GM11168 (cell line): ENCODE measurements around the gene FAM50B.

ENCODE experiments used
- in situ Hi-C: fragments of 300-500 bp; cut with MboI; formaldehyde crosslinking; loops from one replicate; pipeline ENCODE4 v1.12.0; 2022; ENCODE audit warnings: low sequenced_read_pairs; ENCODE audit not compliant: unreplicated experiment

FAM50B gene

DNA sequence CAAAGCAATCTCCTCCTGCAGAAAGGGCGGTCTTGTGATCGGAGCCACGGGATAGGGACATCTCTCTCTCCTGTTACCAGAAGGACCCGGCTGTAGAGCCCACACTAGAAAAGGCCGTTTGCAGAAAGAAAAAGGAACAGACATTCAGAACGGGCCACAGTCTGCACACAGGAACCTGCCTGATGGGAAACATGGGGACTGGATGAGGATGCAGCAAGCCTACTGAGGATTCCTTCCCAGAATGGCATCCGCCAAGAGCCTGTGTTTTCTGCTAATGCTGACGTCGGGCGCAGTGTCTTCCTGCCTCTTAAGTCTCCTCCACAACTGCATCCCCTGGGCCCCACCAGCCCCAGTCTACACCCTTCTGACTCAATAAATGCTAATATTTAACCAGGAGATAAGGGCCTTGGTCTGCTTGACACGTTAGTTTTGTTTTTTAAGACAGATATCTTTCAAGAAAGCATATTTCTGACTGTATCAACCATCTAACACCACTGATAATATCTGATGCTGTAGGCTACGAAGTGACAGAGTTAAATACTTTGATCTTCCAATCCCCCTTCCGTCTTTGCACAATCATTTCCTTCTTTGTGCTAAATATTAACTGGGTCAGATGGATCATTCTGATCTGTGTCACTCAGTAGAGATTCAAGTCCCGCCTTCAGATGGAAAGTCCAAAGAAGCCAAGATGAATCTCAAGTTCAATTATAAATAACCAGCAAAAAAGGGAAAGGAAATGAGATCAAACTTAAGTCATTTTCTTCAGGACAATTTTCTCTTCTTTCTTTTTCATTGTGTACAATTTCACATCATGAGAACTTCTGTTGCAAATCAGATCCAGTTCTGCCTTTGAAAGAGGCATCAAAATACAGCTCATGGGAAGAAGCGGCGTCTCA is 20.7 kb downstream of the FAM50B start:
- in situ Hi-C loops: no loop called here

DNA sequence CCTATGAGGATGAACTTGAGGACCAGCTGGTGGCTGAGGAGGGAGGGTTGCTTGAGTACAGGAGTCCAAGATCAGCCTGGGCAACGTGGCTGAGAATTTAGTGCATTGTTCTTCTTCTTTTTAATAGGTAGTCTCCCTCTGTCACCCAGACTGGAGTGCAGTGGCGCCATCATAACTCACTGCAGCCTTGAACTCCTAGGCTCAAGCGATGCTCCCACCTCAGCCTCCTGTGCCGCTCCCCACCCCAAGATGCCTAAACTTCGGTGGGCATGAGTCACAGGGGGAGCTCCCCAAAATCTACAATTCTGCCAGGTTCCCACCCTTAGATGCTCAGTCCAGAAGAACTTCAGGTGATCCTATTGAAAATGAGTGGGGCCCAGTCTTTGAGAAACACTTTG is 21.4 kb downstream of the FAM50B start:
- in situ Hi-C loops: no loop called here

DNA sequence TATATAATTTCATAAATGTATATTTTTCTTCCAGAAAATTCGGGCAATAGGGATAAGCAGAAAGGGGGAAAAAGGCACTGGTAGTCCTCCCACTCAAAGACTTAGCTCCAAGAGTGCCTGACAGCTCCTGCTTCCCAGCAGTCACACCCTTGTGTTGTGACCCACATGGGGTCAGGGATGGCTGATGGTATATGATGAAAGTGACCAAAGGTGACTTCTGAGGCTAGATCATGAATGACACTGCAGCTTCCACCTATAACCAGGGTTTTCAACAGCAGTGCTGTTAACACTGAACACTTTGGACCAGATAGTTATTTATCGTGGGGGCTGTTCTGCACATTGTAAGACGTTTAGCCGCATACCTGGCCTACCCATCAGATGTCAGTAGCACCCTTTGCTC is 22.3 kb downstream of the FAM50B start:
- in situ Hi-C loops: no loop called here

DNA sequence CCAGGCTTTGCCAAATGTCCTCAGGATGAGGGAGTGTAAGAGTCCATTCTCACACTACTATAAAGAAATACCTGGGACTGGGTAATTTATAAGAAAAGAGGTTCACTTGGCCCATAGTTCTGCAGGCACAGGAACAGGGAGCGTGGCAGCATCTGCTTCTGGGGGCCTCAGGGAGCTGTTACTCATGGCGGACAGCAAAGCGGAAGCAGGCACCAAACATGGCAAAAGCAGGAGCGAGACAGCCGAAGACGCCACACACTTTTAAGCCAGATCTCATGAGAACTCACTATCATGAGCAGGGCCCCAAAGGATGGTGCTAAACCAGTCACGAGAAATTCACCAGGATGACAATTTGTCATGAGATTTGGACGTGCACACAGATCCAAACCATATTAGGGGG is 22.8 kb downstream of the FAM50B start:
- in situ Hi-C loops: no loop called here

DNA sequence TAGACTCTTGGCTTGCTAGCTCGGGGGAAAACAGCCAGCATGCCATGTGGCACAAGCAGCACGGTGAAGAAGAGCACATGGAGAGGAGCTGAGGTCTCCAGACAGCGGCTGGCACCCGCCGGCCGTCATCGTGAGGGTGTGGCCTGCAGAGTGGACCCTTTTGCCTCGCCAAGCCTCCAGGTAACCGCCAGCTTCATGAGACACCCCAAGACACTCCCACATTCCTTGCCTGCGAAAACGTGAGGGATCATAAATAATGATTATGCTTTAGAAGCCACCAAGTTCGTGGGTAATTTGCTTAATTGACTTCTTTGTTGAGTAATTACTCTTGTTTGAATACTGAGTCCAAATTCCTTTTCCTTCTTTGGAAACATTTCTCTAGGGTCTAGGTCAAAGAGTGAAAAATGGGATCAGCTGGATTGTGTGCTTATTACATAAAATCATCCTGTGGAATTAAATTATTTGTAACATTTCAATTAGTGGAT is 23.2 kb downstream of the FAM50B start:
- in situ Hi-C loops: no loop called here

DNA sequence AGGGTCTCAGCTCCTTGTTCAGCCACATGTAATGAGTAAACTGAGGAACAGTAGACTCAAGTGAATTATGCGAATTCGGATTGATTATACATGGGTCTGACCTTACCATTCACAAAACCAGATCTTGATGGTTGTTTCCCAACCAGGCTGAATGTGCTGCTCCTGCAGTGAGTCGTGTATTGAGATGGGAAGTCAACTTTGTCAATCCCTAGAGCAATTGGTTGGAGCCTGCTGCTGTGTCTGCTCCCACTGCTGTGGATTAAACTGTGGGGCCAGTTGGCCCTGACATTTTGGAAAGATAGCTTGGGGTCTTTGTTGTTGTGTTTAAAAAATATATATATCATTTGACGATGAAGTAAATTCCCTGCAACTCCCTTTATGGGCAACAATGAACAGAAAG is 23.9 kb downstream of the FAM50B start:
- in situ Hi-C loops: no loop called here

DNA sequence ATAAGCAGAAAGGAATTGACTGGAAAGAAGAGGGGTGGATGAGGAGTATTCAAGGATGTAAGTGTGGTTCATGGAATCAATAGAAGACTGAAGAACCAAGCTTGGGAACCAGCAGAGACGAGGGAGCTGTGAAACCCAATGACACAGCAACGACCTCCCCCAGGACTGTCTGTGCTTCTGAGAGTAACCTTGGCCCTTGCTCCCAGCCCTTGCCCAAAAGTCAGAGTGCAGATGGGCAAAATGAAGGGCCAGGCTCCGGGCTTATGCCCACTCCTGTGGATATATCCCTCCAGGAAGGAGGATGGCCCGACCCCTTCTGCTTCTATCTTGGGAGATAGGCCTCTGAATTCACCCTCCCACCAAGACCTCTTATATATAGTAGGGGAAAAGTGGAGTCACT is 24.9 kb downstream of the FAM50B start:
- in situ Hi-C loops: no loop called here

DNA sequence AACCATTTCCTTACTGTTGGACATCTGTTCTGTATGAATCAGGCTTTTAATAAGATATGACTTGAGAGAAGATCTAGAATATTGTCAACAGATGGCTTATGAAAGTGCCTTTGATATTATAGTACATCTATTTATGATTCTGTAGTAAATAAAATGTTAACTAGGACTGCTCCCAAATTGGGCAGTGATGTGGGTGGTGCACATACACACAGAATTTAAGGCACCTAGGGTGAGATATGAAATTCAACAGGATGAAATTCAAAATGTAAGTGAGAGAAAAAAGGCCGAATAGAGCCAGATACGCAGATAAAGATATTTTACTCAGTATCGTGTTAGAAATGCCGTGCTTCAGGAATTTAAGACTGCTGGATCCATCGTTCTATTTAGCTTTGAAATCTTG is 26.3 kb downstream of the FAM50B start:
- in situ Hi-C loops: no loop called here

DNA sequence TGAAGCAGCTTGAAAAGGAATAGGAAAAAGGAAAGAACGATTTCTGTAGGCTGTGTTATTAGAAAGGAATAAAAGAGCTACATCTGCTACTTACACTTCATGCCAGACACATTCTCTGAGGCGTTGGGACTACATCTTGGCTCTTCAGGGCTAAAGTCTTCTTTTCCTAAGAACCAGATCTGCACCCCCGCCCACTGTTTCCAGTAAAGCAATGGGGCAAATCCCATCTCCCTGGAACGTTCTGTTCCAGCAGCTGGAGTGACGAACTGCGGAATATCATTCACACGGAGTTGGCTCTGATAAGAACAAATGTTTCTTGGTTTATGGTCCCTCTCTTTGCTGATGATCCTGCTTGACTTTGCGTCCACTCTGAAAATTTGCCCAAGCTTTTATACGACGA is 26.9 kb downstream of the FAM50B start:
- in situ Hi-C loops: no loop called here

DNA sequence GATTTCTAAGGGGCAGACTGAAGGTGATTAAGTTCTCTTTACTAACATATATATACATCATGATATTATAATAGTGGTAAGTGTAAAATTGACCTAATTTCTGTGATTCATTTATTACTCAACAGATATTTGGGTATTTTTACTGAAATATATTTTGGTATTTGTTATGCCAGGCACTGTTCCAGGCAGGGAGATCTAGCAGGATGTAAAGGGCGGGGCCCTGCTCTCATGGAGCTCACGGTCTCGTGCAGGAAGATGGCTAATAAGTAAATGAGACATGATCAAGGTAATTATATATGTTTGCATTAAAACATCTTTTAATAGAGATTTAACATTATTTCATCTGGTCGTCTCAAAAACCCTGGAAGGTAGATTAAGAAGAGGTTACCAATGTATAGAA is 27.7 kb downstream of the FAM50B start:
- in situ Hi-C loops: no loop called here

DNA sequence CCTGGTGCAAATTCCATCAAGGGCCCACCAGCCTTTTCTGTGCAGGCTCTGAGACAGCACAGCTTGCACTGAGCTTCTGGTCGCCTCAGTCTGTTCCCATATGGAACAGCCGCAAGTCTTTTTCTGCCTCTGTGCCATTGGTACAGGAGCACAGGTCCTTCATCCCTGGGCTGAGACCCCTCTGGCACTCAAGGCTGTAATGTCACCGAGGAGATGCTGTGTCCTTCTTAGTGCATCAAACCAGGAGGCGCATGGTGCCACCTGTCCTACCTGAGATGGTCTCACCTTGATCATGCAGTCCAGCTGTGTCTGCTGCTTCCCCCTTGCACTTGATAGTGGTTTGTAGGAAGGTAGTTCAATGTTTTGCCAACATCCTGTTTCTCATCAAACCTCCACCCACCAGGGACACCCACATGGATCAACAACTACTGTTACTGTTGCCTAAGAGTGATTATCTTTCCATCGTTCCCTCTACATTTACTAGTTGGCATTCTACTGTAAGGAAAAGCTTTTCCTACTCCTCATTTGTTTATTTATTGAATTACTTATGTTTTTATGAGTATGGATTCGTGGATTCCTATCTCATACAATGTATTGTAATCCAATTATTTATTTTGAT is 29.0 kb downstream of the FAM50B start:
- in situ Hi-C loops: no loop called here

DNA sequence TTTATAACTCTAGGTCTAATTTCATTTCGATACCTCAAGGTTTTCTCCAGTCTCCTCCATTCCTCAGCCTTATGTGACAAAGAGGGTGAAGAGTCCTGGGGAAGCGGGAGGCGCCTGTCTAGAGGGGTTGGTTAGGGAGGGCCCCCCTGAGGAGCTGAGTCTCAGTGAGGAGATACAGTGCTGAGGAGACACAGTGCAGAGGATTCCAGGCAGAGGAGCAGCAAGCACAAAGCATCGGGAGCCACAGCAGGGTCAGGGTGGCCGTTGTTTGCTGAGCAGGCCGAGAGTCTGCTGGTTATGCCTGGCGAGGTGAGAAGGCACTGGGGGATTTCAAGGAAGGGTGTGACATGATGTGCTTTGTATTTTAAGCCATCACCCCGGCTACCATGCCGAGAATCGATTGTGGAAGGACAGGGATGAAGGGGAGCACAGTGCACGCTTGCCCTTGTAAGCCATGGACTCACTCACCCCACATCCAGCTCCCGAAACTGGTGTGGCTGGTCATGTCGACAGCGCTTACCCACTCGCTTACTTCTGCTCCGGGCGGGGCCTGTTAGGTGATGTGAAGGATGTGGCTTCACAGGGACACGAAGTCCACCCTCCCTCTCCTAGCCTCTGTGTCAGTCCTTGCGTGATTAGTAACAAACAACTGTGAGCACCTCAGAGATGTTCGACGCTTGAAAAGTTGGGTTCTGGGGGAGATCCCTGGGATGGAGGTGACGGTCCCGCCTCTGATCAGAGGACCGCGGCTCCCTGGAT is 30.2 kb downstream of the FAM50B start:
- in situ Hi-C loops: no loop called here

DNA sequence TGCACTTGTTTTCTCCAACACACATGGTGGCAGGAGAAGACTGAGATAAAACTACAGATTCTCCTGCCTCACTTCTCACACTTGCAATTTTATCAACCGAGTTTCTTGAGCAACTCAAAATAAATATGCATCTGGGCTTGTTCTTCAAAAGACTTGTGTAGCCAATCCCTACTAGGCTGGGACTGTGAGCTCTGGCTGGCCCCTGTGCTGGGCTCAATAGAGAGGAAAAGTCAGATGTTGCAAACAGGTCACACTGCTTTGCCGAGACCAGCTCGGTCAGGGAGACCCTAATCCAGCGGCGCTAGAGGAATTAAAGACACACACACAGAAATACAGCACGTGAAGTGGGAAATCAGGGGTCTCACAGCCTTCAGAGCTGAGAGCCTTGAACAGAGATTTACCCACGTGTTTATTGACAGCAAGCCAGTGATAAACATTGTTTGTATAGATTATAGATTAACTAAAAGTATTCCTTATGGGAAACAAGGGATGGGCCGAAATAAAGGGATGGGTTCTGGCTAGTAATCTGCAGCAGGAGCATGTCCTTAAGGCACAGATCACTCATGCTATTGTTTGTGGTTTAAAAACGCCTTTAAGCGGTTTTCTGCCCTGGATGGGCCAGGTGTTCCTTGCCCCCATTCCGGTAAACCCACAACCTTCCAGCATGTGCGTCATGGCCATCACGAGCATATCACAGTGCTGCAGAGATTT is 32.7 kb downstream of the FAM50B start:
- in situ Hi-C loops: no loop called here

DNA sequence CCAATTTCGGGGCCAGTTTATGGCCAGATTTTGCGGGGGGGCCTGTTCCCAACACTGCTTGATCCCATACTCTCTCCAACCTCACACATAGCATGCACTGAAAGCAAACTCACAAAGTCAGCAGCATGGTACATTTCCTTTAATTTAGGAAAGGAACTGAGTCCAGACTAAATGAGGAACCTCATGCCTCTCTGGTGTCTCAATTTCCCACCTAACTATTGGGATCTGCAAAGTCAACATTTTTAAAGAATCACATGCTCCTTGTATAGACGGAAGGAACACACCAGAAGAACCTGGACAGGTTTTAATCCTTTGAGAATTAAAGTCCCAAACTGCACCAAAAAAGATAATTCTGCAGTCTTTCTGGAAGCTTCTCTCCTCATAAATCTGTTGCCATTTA is 33.3 kb downstream of the FAM50B start:
- in situ Hi-C loops: no loop called here

DNA sequence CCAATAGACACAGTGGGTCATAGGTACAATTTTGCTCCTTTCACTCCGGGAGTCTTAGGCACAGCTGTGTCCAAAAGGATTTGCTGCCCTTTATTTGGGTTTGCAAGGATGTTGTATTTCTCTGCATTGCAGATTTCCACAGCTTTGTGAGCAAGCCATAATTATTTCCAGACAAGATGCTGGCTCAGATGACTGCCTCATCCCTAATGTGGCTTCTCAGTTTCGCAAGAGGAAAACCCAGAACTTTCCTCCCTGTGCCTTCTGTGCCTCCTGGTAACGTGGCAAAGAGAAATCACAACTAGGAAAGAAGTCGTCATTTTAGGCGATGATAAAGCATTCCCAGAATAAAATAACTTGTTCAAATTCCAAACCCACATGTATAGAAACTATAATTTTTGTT is 33.7 kb downstream of the FAM50B start:
- in situ Hi-C loops: no loop called here

DNA sequence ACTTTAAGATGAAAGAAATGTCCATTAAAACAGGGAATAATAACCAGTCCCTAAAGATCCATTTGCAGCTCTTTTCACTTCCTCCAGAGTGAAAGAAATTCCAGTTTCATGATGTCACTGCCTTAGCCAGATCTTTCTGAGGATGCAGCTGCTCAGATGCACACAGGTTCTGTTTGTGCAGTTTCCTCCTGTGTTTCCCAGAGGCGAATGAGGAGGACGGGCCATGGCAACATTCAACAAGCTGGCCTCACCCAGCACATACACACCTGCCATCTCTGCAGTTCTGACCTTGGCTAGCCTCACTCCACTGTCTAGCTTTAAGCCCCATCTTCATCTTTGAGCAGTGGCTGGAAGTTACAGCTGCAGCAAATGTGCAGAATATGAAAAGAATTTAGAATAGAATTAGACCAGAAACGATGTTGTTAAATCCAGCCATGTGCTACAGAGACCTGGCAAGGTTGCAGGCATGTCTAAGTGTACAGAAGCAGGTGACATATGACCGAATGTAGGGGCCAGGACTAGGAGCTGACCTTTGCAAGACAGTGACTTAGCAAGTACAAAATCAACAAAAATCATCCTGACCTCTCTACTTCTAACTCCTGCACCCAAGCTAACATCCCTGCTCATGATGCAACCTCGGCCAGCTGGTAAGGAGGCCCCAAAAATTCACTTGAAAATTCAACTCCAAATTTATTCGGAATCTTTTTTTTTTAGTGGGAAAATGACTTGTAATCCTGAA is 35.0 kb downstream of the FAM50B start:
- in situ Hi-C loops: no loop called here

DNA sequence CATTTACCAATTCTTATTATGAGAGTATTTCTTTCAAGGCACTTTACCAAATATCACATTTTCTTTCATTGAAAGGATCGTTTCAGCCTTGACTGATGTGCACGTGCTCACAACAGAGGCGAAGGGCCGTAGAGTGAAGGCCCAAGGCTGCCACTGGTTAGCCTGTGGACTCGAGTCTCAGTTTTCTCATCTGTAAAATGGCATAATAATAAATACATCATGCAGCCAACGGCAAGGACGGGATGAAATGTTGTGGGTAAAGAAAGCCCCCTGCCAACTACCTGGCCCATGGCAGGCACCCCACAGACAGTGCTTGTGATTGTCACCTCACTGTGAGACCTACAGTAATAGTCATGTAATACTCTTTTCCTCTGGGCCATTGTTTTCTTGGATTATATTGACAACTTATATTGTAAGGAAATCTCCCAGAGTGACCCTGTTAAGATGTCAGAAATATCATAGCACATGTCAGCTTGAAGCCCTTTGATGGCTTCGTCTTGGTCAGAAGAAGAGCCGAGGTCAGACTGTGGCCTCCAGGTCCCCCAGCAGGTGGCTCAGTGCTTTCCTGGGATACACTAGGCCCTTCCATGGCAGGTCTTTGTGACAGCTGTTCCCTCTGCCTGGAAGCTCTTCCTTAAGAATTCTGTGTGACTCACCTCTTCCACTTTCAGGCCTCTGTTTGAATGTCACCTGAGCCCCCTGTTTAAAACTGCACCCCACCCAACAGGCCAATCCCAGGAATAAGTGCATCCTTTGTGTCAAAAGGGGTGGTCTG is 36.3 kb downstream of the FAM50B start:
- in situ Hi-C loops: no loop called here

DNA sequence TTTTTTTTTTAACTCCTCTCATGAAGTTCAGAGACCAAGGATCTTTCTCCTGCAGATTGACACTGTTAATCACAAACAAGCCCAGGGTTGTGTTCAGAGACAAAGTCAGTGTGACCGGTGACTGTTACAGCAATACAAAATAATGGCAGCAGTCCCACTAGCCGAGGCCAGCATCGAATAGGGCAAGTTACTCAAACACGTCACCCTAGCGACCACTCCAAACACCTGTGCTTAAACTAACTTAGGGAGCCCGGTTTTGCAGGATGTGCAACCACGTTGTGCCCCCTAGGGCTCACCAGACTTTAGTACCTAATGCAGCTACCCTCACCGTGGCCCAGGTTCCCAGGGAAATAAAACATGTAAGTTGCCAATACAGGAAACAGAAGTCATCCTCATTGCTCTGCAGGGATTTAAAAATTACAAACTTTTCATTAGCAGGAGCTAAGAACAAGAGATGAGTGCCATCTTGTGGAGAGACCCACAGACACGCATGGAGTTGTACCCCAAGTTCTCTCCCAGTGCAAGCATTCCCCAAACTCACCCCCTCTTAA is 38.1 kb downstream of the FAM50B start:
- in situ Hi-C loops: no loop called here
